Type B pancreatic cell (in vitro differentiated cells): ENCODE data around the gene ADPRHL1. TPM values are rescaled to one million over a fixed set of nuclear protein-coding genes. Genes with fewer than 3 reads are reported as not detected.
"Not testable (repeated sequence)": the region's sequence is repeated elsewhere in the genome, so short reads cannot be mapped to it uniquely, and the experiment has no call there.

Source experiments
- DNase-seq: peaks from one replicate; pipeline ENCODE4 v3.0.0; 2021; ENCODE audit warnings: mixed read lengths; ENCODE audit not compliant: unreplicated experiment; ENCODE audit errors: extremely low spot score
- H3K27ac Mint-ChIP-seq: 2 replicates; pipeline ENCODE4 v1.8.0; 2021; ENCODE audit warnings: mild to moderate bottlenecking, mixed read lengths
- H3K27me3 Mint-ChIP-seq: 2 replicates; pipeline ENCODE4 v1.8.0; 2021; ENCODE audit warnings: mixed read lengths
- H3K36me3 Mint-ChIP-seq: 2 replicates; pipeline ENCODE4 v1.8.0; 2021; ENCODE audit warnings: mixed read lengths
- H3K4me1 Mint-ChIP-seq: one replicate; pipeline ENCODE4 v1.8.0; 2021; ENCODE audit warnings: mixed read lengths; ENCODE audit not compliant: unreplicated experiment
- H3K4me3 Mint-ChIP-seq: 2 replicates; pipeline ENCODE4 v1.8.0; 2021; ENCODE audit warnings: mild to moderate bottlenecking, mixed read lengths
- H3K9me3 Mint-ChIP-seq: 2 replicates; pipeline ENCODE4 v1.8.0; 2021; ENCODE audit warnings: mixed read lengths
- CTCF ChIP-seq: fragments of 200-600 bp; sonication (generic); conservative IDR thresholded peaks from 2 replicates; pipeline ENCODE4 v1.5.0; 2021; ENCODE audit warnings: antibody characterized with exemption, mild to moderate bottlenecking
- total RNA-seq: library from RNA; stranded (reverse); gene quantifications from 2 replicates; pipeline ENCODE4 v1.2.1, GENCODE V29; 2021; ENCODE audit warnings: low replicate concordance

The ADPRHL1 gene
- total RNA-seq, 1 donor from 2014 or later: 4.1 TPM

GRCh38 chr13:113476811-113477210 lies 23.5 kb upstream of the ADPRHL1 start:
- Mint-ChIP-seq H3K9me3 (no peaks in the 10 kb centered on the region), H3K27me3 (no peaks in the 10 kb centered on the region), H3K36me3 (peaks cover 44% of the 10 kb centered on the region)

GRCh38 chr13:113475911-113476310 lies 22.6 kb upstream of the ADPRHL1 start:
- H3K27ac Mint-ChIP-seq: no peak overlapping the region
- no peaks in the 10 kb centered on the region for H3K9me3 Mint-ChIP-seq
- TF ChIP-seq CTCF: no peak
- peaks cover 52% of the 10 kb centered on the region for H3K36me3 Mint-ChIP-seq
- DNase-seq: no peak
- H3K27me3 Mint-ChIP-seq: no peaks in the 10 kb centered on the region
- no peaks in the 10 kb centered on the region for H3K4me1 Mint-ChIP-seq
- H3K4me3 Mint-ChIP-seq: no peak overlapping the region

More at GRCh38 chr13:113476811-113477210, 23.5 kb upstream of the ADPRHL1 start:
- TF ChIP-seq CTCF: no peak
- DNase-seq: no peak
- no peak overlapping the region for H3K4me3 Mint-ChIP-seq
- H3K4me1 Mint-ChIP-seq: no peaks in the 10 kb centered on the region
- no peak overlapping the region for H3K27ac Mint-ChIP-seq

GRCh38 chr13:113475280-113475679 lies 22.0 kb upstream of the ADPRHL1 start:
- H3K4me1 Mint-ChIP-seq: no peaks in the 10 kb centered on the region
- no peaks in the 10 kb centered on the region for H3K27me3 Mint-ChIP-seq
- no peak overlapping the region for H3K27ac Mint-ChIP-seq
- DNase-seq: no peak
- H3K9me3 Mint-ChIP-seq: no peaks in the 10 kb centered on the region
- TF ChIP-seq CTCF: no peak
- no peak overlapping the region for H3K4me3 Mint-ChIP-seq
- peaks cover 53% of the 10 kb centered on the region for H3K36me3 Mint-ChIP-seq

- no peak for DNase-seq
- H3K4me1 Mint-ChIP-seq: peaks cover 2% of the 10 kb centered on the region
- TF ChIP-seq CTCF: no peak
- peaks cover 51% of the 10 kb centered on the region for H3K36me3 Mint-ChIP-seq
- H3K27ac Mint-ChIP-seq: no peak overlapping the region
- H3K27me3 Mint-ChIP-seq: no peaks in the 10 kb centered on the region
- no peaks in the 10 kb centered on the region for H3K9me3 Mint-ChIP-seq
- no peak overlapping the region for H3K4me3 Mint-ChIP-seq
Measured at GRCh38 chr13:113474179-113474578, 20.9 kb upstream of the ADPRHL1 start.

- Mint-ChIP-seq H3K27me3 (no peaks in the 10 kb centered on the region), H3K4me1 (peaks cover 14% of the 10 kb centered on the region), H3K4me3 (no peak overlapping the region), H3K36me3 (peaks cover 46% of the 10 kb centered on the region), H3K9me3 (no peaks in the 10 kb centered on the region), H3K27ac (no peak overlapping the region)
- TF ChIP-seq CTCF: no peak
- DNase-seq: no peak
Measured at GRCh38 chr13:113472355-113473025, 19.2 kb upstream of the ADPRHL1 start.

- H3K27me3 Mint-ChIP-seq: no peaks in the 10 kb centered on the region
- no peak for TF ChIP-seq CTCF
- no peak for DNase-seq
- no peaks in the 10 kb centered on the region for H3K9me3 Mint-ChIP-seq
- peaks cover 14% of the 10 kb centered on the region for H3K4me1 Mint-ChIP-seq
- H3K36me3 Mint-ChIP-seq: peaks cover 45% of the 10 kb centered on the region
- no peak overlapping the region for H3K27ac Mint-ChIP-seq
- H3K4me3 Mint-ChIP-seq: no peak overlapping the region
Measured at GRCh38 chr13:113471844-113472243, 18.6 kb upstream of the ADPRHL1 start.

GRCh38 chr13:113470635-113471163 lies 17.4 kb upstream of the ADPRHL1 start:
- H3K4me1 Mint-ChIP-seq: peaks cover 14% of the 10 kb centered on the region
- H3K36me3 Mint-ChIP-seq: peaks cover 40% of the 10 kb centered on the region
- H3K27me3 Mint-ChIP-seq, H3K27ac Mint-ChIP-seq, H3K9me3 Mint-ChIP-seq, H3K4me3 Mint-ChIP-seq, DNase-seq: not testable (repeated sequence)
